Keratinocyte (primary cell): ENCODE results near the gene OR2T11. TPM values are rescaled to one million over a fixed set of nuclear protein-coding genes. Genes with fewer than 3 reads are reported as not detected.

Source experiments
- DNase-seq: peaks from one replicate; pipeline ENCODE4 v3.0.0-alpha.2; 2011; ENCODE audit warnings: low read depth, missing footprints, low spot score
- FAIRE-seq: peaks from 2 replicates; lab custom pipeline; 2011; peaks lifted over from hg19 to GRCh38; lab: Jason Lieb, UNC
- H2AFZ ChIP-seq: 2 replicates; pipeline ENCODE4 v1.6.0; 2012; ENCODE audit warnings: low read length, control low read depth, inconsistent platforms; ENCODE audit not compliant: control insufficient read depth
- H3K27ac ChIP-seq: 2 replicates; pipeline ENCODE4 v1.5.1; 2011; ENCODE audit warnings: low read length; ENCODE audit not compliant: control insufficient read depth, insufficient read depth
- H3K27me3 ChIP-seq: 3 replicates; pipeline ENCODE4 v1.6.0; 2011; ENCODE audit warnings: low read length; ENCODE audit not compliant: control insufficient read depth, insufficient read depth; ENCODE audit errors: extremely low read depth
- H3K36me3 ChIP-seq, 2 experiments: 2 replicates in 1 of 2; 3 replicates in 1 of 2; pipeline ENCODE4 v1.5.1; 2011; ENCODE audit warnings: low read length in 2 of 2, mild to moderate bottlenecking in 1 of 2; ENCODE audit not compliant: control insufficient read depth in 2 of 2, insufficient read depth in 2 of 2; ENCODE audit errors: extremely low read depth in 1 of 2
- H3K4me1 ChIP-seq: 3 replicates; pipeline ENCODE4 v1.5.1; 2011; ENCODE audit warnings: low read length; ENCODE audit not compliant: control insufficient read depth, insufficient read depth; ENCODE audit errors: extremely low read depth
- H3K4me2 ChIP-seq: 3 replicates; pipeline ENCODE4 v1.6.0; 2011; ENCODE audit warnings: low read depth, low read length; ENCODE audit not compliant: control insufficient read depth, insufficient read depth; ENCODE audit errors: extremely low read depth
- H3K4me3 ChIP-seq, 3 experiments: fragments of 200-600 bp in 1 of 3; sonication (generic) in 1 of 3; 2 replicates in 2 of 3; 3 replicates in 1 of 3; pipeline ENCODE4 v1.5.1; 2011 to 2016; ENCODE audit warnings: low read length in 3 of 3, mild to moderate bottlenecking in 3 of 3, control low read depth in 2 of 3, inconsistent platforms in 1 of 3, low read depth in 1 of 3, mixed read lengths in 1 of 3, mixed run types in 1 of 3, moderate library complexity in 1 of 3; ENCODE audit not compliant: control insufficient read depth in 2 of 3, insufficient read depth in 2 of 3; ENCODE audit errors: extremely low read depth in 1 of 3
- H3K79me2 ChIP-seq: 2 replicates; pipeline ENCODE4 v1.6.0; 2012; ENCODE audit warnings: low read length; ENCODE audit not compliant: control insufficient read depth, insufficient read depth
- H3K9ac ChIP-seq: 3 replicates; pipeline ENCODE4 v1.6.0; 2011; ENCODE audit warnings: low read length; ENCODE audit not compliant: control insufficient read depth, insufficient read depth; ENCODE audit errors: extremely low read depth
- H3K9me1 ChIP-seq: 3 replicates; pipeline ENCODE4 v1.6.0; 2011; ENCODE audit warnings: low read length; ENCODE audit not compliant: control insufficient read depth, insufficient read depth; ENCODE audit errors: extremely low read depth
- H3K9me3 ChIP-seq: 2 replicates; pipeline ENCODE4 v1.5.1; 2012; ENCODE audit warnings: low read depth, low read length; ENCODE audit not compliant: control insufficient read depth
- H4K20me1 ChIP-seq: 3 replicates; pipeline ENCODE4 v1.6.0; 2011; ENCODE audit warnings: low read length; ENCODE audit not compliant: control insufficient read depth, insufficient read depth; ENCODE audit errors: extremely low read depth
- EZH2 ChIP-seq: IDR thresholded peaks from one replicate; pipeline ENCODE4 v1.6.1; 2012; ENCODE audit warnings: inconsistent platforms, mild to moderate bottlenecking, low read length, moderate library complexity
- dilution Hi-C: fragments of 300-500 bp; cut with MboI; formaldehyde crosslinking; loops from one replicate; pipeline ENCODE4 v1.7.0; 2020; ENCODE audit warnings: low sequenced_read_pairs; ENCODE audit not compliant: extremely low pct_ligation_motif_present
- polyA plus RNA-seq, 5 experiments: library from polyadenylated mRNA; depleted of rRNA in 3 of 5; stranded (reverse) in 3 of 5; stranded (forward) in 1 of 5; unstranded in 1 of 5; fragments of >200 nt; gene quantifications; 1 replicate in 1 of 5; 2 replicates in 3 of 5; 3 replicates in 1 of 5; pipeline versions ENCODE4 v1.2.1 to v1.2.3, GENCODE V29; 2011 to 2012; ENCODE audit warnings: missing spikeins in 2 of 5, low read depth in 1 of 5, low replicate concordance in 1 of 5
- TF ChIP-seq, protein P1 (sequence below), 3 experiments: IDR thresholded peaks in 1 of 3; conservative IDR thresholded peaks in 1 of 3; optimal IDR thresholded peaks in 1 of 3; 2 replicates in 2 of 3; 3 replicates in 1 of 3; pipeline versions ENCODE3 to v1.5.1; 2011; ENCODE audit warnings: low read length in 3 of 3, mild to moderate bottlenecking in 3 of 3, moderate library complexity in 2 of 3, control low read depth in 1 of 3, inconsistent platforms in 1 of 3; ENCODE audit not compliant: insufficient read depth in 2 of 3; ENCODE audit errors: extremely low read depth in 1 of 3

OR2T11 gene
- polyA plus RNA-seq, 1 donor (not counting 4 experiments of a cell fraction or from before 2014, with no cell fraction given) = not detected

DNA sequence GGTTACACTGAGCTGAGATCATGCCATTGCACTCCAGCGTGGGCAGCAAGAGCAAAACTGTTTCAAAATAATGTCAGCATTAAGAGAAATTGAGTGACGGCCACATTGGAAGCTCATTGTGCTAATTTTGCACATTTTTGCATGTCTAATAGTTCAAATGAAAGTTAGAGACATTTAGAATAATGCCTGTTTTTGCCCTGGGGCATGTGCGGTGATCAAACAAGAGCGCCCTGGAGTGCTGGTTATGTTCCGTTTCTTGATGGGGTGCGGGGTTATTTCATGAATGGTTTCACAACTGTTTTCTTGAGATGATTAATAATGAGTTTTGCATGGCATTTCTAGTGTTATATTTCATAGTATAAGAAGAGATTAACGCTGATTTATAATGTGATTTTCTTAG is 13.1 kb downstream of the OR2T11 start:
- H3K4me2 ChIP-seq = no peak overlapping the region
- no peak for TF ChIP-seq EZH2
- TF ChIP-seq, protein P1, sequence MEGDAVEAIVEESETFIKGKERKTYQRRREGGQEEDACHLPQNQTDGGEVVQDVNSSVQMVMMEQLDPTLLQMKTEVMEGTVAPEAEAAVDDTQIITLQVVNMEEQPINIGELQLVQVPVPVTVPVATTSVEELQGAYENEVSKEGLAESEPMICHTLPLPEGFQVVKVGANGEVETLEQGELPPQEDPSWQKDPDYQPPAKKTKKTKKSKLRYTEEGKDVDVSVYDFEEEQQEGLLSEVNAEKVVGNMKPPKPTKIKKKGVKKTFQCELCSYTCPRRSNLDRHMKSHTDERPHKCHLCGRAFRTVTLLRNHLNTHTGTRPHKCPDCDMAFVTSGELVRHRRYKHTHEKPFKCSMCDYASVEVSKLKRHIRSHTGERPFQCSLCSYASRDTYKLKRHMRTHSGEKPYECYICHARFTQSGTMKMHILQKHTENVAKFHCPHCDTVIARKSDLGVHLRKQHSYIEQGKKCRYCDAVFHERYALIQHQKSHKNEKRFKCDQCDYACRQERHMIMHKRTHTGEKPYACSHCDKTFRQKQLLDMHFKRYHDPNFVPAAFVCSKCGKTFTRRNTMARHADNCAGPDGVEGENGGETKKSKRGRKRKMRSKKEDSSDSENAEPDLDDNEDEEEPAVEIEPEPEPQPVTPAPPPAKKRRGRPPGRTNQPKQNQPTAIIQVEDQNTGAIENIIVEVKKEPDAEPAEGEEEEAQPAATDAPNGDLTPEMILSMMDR (optimal IDR thresholded peaks at IDR 0.05 in 1 of 3, IDR thresholded peaks at IDR 0.05 in 1 of 3, conservative IDR thresholded peaks at IDR 0.05 in 1 of 3; ENCODE audit: extremely low read depth in 1 of 3, insufficient read depth in 2 of 3, low read length in 3 of 3) = no peak
- no peaks in the 10 kb centered on the region for H4K20me1 ChIP-seq
- no peak overlapping the region for H2AFZ ChIP-seq
- H3K9me1 ChIP-seq = no peaks in the 10 kb centered on the region
- H3K4me1 ChIP-seq = no peaks in the 10 kb centered on the region
- no peaks in the 10 kb centered on the region for H3K27me3 ChIP-seq
- no peaks in the 10 kb centered on the region for H3K79me2 ChIP-seq
- no peaks in the 10 kb centered on the region for H3K36me3 ChIP-seq
- dilution Hi-C loops = no loop called here
- DNase-seq = no peak
- no peaks in the 10 kb centered on the region for H3K9me3 ChIP-seq
- FAIRE-seq = no peak
- no peak overlapping the region for H3K4me3 ChIP-seq
- H3K27ac ChIP-seq = no peak overlapping the region
- no peak overlapping the region for H3K9ac ChIP-seq

DNA sequence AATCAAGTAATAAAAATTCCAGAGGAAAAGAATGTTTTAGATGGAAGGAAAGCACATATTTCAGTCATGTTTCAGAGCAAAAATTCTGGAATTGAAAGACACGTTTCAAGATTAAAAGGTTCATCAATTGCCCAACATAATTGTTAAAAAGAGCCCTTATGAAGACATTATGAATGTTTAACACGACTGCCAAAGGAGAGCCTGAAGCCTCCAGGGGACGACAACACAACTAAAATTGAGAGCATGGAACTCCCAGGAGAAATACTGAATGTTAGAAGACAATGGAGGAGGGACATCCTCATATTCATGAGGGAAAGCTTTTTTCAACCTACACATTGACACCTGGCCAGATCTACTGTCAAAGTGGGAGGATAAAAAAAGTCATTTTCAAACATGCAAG is 16.0 kb downstream of the OR2T11 start:
- H3K9me1 ChIP-seq = no peaks in the 10 kb centered on the region
- H3K79me2 ChIP-seq = no peaks in the 10 kb centered on the region
- H3K4me3 ChIP-seq = no peak overlapping the region
- no peak overlapping the region for H2AFZ ChIP-seq
- TF ChIP-seq, protein P1 (optimal IDR thresholded peaks at IDR 0.05 in 1 of 3, IDR thresholded peaks at IDR 0.05 in 1 of 3, conservative IDR thresholded peaks at IDR 0.05 in 1 of 3; ENCODE audit: extremely low read depth in 1 of 3, insufficient read depth in 2 of 3, low read length in 3 of 3) = peak; percentile 46 to 64 (median 54)
- no peak for TF ChIP-seq EZH2
- H3K9ac ChIP-seq = no peak overlapping the region
- H3K9me3 ChIP-seq = no peaks in the 10 kb centered on the region
- H3K4me2 ChIP-seq = no peak overlapping the region
- no peaks in the 10 kb centered on the region for H4K20me1 ChIP-seq
- DNase-seq = no peak
- dilution Hi-C loops = no loop called here
- no peak for FAIRE-seq
- H3K27ac ChIP-seq = no peak overlapping the region
- H3K4me1 ChIP-seq = no peaks in the 10 kb centered on the region
- H3K27me3 ChIP-seq = no peaks in the 10 kb centered on the region
- H3K36me3 ChIP-seq = no peaks in the 10 kb centered on the region
